CD4-positive, alpha-beta T cell treated with Interleukin-17A for 4 hours (primary cell): Measurements from ENCODE around the gene ORMDL2.

Experiments used
- DNase-seq: peaks from one replicate; pipeline ENCODE4 v3.0.0-alpha.2; 2020; ENCODE audit warnings: mixed read lengths

ORMDL2 gene

GRCh38 chr12:55817345-55818139 lies at the start of gene ORMDL2, which contains the start of gene SARNP:
ORMDL2 (plus strand) TSS chr12:55818041; CDS start chr12:55819000, 959 bp downstream.
SARNP (minus strand) TSS chr12:55817724; CDS start chr12:55817701, 23 bp downstream.
- DNase-seq = peak; percentile 94

- DNase-seq = no peak
Observed at GRCh38 chr12:55771736-55772135, 46.1 kb upstream of the ORMDL2 start.

- DNase-seq = no peak
Observed at GRCh38 chr12:55777856-55778255, 40.0 kb upstream of the ORMDL2 start.

GRCh38 chr12:55780685-55781084 lies 37.2 kb upstream of the ORMDL2 start:
- no peak for DNase-seq

- DNase-seq = no peak
Observed at GRCh38 chr12:55788546-55788945, 29.3 kb upstream of the ORMDL2 start.

GRCh38 chr12:55789171-55789570 lies 28.7 kb upstream of the ORMDL2 start:
- no peak for DNase-seq

- no peak for DNase-seq
Observed at GRCh38 chr12:55789893-55790292, 27.9 kb upstream of the ORMDL2 start.

- no peak for DNase-seq
Observed at GRCh38 chr12:55795950-55796349, 21.9 kb upstream of the ORMDL2 start.

GRCh38 chr12:55797068-55797467 lies 20.8 kb upstream of the ORMDL2 start:
- peak; percentile 10 for DNase-seq

GRCh38 chr12:55797550-55797949 lies 20.3 kb upstream of the ORMDL2 start:
- DNase-seq = no peak

GRCh38 chr12:55806982-55807381 lies 10.9 kb upstream of the ORMDL2 start:
- DNase-seq = no peak

- DNase-seq = no peak
Observed at GRCh38 chr12:55809274-55809673, 8.6 kb upstream of the ORMDL2 start.

GRCh38 chr12:55812088-55812487 lies 5.8 kb upstream of the ORMDL2 start:
- DNase-seq = no peak

- no peak for DNase-seq
Observed at GRCh38 chr12:55814257-55814656, 3.6 kb upstream of the ORMDL2 start.

- DNase-seq = no peak
Observed at GRCh38 chr12:55815473-55815872, 2.4 kb upstream of the ORMDL2 start.

GRCh38 chr12:55816881-55817344 lies 928 bp upstream of the ORMDL2 start:
- DNase-seq = no peak

GRCh38 chr12:55818140-55818728 lies 393 bp downstream of the ORMDL2 start:
- DNase-seq = no peak

GRCh38 chr12:55818886-55819285 lies 1.0 kb downstream of the ORMDL2 start:
- DNase-seq = no peak

- no peak for DNase-seq
Observed at GRCh38 chr12:55820679-55821078, 2.8 kb downstream of the ORMDL2 start.

GRCh38 chr12:55822228-55822627 lies 4.4 kb downstream of the ORMDL2 start:
- DNase-seq = peak; percentile 20

GRCh38 chr12:55823419-55823818 lies 5.6 kb downstream of the ORMDL2 start:
- DNase-seq = no peak

- DNase-seq = no peak
Observed at GRCh38 chr12:55824726-55825125, 6.9 kb downstream of the ORMDL2 start.

GRCh38 chr12:55827806-55828205 lies 10.0 kb downstream of the ORMDL2 start:
- DNase-seq = no peak

- no peak for DNase-seq
Observed at GRCh38 chr12:55828357-55828756, 10.5 kb downstream of the ORMDL2 start.
